ENCODE results near the gene POU3F2.

POU3F2 gene

DNA sequence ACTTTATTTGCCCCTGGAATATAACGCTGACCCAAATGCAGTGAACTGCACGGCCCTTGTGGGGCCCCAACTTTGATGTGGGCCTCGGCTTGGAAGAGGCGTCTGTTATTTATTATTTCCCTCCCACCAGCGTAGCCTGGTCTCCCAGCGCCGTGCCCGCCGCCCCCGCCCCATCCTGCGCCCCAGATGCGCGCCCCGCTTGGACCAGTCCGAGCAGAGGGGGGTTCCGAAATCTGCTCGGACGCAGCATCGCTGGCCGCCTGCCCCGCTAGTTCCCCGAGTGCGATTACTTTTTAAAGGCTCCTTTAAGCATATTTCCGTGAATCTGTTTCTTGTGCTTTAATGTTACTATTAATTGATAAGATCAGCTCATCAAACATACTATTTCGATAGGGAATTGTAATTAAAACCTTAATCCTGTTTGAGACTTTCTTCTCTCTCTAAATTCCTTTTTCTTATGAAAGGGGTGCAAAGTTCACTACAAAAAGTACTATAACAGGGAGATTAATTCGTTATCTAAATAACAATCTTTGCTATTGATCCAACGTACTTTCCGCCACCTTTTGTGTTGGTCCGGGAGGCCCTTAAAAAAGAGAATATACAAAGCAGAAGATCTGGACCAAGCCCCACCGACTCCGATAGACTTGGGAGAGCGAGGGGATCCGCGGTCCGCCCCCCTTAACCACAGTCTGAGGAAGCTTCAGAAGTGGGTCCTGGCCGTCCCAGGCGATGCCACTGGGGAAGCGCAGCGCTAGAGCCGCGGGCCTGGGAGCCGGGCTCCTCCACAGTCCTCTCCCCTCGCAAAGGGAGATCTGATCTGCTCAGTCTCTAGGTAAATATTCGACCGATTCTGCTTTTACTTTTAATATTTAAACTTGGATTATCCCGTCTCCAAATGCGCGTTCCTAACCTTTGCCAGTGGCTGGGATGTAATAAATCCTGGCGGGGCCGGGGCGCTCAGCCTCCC is 10.2 kb downstream of the POU3F2 start:
- no peak for DNase-seq

- peak; percentile 88 for DNase-seq
Observed at GRCh38 chr6:98845211-98846020, 11.0 kb downstream of the POU3F2 start.

GRCh38 chr6:98846021-98846380 is 11.6 kb downstream of the POU3F2 start:
- no peak for DNase-seq

- no peak for DNase-seq
Observed at GRCh38 chr6:98847416-98847778, 13.0 kb downstream of the POU3F2 start.

GRCh38 chr6:98847779-98848538 is 13.6 kb downstream of the POU3F2 start:
- no peak for DNase-seq

DNA sequence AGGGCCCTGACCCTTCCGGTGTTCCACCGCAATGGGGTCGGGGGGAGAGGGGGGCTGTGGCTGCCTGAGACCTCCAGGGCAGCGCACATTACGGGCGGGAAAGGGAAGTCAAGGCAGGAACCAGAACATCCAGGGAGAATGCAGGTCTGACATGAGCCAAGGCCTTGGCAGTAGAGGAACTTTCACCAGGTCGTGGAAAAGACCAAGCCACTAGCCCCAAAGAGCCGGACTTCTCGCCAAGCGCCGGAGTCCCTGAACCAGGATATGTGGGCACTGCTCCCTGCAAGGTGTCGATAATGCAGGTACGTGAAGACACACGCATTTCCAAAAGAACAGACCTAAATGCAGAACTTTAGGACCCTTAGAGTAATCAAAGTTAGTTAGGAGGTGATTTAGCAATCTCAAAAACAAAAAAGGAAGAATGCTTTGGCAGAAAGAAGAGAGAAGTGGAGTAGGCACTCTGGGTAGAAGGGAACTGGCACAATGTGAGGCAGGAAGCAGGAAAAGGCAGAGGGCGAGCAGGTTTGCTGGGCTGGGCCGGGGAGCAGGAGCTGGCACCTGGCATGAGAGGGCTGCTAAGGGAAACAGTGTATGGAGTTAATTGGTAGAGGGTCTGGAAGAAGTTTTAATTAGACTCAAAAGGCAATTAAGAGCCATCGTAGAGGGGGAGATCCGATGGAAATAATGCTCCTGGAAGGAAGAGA is 14.3 kb downstream of the POU3F2 start:
- no peak for DNase-seq

GRCh38 chr6:98864497-98864896 is 30.1 kb downstream of the POU3F2 start:
- no peak for DNase-seq

DNA sequence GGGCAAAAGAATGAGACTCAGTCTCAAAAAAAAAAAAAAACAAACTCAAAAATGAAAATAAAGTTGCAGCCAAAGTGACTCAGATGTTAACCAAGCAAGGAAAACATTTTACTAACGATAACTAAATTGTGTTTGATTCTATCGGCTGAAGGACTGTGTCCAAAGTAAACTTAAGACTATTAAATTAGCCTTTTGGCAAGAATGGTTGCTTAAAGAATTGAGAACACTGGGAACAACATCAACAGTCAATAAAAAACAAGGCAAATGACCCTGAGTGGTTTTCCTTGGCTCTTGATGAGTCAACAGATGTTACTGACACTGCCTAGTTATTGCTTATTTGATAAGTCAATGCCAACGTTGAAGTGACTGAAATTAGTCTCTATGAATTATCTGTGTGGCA is 36.7 kb downstream of the POU3F2 start:
- DNase-seq, result no peak

DNA sequence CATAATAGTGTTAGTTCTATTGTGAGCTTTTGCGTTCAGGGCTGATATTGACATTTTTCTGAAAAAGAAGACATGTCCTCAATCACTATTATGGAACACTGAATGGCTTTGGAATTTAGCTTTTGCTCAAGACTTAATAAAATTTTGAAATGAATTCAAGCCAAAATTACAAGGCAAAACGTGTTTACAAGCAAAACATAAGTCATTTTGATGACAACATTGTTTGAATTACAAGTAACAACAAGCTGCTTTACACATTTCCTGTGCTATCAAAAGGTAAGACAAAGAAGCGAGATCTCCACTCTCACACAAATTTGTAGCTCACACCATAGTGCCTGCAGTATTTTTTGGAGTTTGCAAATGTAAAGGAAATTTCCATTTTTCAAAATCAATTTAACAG is 37.4 kb downstream of the POU3F2 start:
- DNase-seq, result no peak

- no peak for DNase-seq
Observed at GRCh38 chr6:98875375-98875774, 41.0 kb downstream of the POU3F2 start.

- no peak for DNase-seq
Observed at GRCh38 chr6:98877250-98877649, 42.9 kb downstream of the POU3F2 start.

- DNase-seq, result no peak
Observed at GRCh38 chr6:98880486-98880885, 46.1 kb downstream of the POU3F2 start.

DNA sequence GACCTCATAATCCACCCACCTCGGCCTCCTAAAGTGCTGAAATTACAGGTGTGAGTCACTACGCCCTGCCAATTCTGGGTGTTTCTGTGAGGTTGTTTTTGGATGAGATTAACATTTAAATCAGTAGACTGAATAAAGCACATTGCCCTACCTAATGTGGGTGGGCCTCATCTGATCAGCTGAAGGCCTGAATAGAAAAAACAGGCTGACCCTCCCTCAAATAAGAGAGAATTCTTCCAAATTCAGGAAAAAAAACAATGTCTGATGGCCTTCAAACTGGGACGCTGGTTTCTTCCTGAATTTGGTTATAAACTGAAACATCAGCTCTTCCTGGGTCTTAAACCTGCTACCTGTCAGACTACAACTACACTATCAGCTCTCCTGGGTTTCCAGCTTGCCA is 51.0 kb downstream of the POU3F2 start:
- no peak for DNase-seq

GRCh38 chr6:98887650-98888049 is 53.3 kb downstream of the POU3F2 start:
- no peak for DNase-seq
